Measurements from ENCODE around the gene LYPD1. TPM values are rescaled to one million over a fixed set of nuclear protein-coding genes. Genes with fewer than 3 reads are reported as not detected.

Gene LYPD1
- total and polyA plus RNA-seq, 7 donors = 0.03 to 0.47 (median 0.04) TPM; not detected in 4

DNA sequence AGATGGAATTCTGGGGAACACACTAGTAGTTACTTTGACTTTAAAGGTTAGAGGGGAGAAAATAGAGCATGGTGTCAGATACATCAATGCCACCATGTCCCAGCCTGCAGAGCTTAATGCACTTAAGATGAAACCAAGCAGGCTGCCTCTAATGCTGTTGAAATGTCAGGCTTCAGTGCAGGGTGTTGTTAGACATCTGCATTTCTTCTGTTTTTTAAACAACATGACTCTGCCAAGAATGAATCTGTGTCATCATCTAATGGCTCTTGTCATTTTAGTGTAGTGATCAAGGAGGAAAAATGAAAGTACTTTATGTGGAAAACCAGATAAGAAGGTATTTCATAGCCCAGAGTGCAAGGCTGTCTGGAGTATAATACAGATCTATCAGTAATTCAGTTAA, 29.9 kb downstream of the LYPD1 start:
- no peak for ATAC-seq

DNA sequence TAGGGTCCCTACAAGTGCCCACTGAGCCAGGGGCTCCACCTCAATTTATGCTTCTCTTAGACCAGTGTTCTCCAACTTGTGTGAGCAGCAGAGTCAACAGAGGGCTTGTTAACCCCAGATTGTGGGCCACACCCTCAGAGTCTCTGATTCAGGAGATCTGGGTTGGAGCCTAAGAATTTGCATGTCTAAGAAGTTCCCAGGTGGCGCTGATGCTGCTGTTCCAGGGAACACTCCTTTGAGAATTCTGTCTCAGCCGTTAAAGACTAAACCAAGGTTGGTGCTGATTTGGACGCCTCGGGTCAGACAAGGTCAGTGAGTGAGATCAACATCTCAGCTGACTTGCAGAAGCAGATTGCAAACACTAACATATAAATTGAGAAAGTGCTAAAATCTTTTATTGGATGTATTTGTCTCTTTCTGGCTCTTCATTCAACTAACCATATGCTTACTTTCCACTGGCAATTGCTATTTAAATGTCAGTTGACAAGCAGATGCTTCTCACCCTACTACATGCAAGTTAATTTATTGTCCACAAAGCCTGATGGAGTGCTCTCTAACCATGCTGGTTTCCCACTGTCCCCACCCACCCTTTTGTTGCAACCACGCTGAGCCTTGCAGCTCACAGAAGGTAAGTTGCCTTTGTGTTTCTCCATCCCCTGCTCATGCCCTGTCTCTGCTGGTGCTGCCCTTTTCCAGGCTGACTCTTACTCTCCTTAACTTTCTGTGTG, 31.5 kb downstream of the LYPD1 start:
- ATAC-seq (no peak), DNase-seq (no peak)
- no peak overlapping the region for H3K4me3 ChIP-seq
- TF ChIP-seq, protein P1, sequence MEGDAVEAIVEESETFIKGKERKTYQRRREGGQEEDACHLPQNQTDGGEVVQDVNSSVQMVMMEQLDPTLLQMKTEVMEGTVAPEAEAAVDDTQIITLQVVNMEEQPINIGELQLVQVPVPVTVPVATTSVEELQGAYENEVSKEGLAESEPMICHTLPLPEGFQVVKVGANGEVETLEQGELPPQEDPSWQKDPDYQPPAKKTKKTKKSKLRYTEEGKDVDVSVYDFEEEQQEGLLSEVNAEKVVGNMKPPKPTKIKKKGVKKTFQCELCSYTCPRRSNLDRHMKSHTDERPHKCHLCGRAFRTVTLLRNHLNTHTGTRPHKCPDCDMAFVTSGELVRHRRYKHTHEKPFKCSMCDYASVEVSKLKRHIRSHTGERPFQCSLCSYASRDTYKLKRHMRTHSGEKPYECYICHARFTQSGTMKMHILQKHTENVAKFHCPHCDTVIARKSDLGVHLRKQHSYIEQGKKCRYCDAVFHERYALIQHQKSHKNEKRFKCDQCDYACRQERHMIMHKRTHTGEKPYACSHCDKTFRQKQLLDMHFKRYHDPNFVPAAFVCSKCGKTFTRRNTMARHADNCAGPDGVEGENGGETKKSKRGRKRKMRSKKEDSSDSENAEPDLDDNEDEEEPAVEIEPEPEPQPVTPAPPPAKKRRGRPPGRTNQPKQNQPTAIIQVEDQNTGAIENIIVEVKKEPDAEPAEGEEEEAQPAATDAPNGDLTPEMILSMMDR (IDR thresholded peaks at IDR 0.05) = no peak
- intact Hi-C loops (cut with DNase I) = no loop called here
- H3K36me3 ChIP-seq (ENCODE audit: insufficient read depth in 1 of 2, low read depth in 1 of 2) = no peaks in the 10 kb centered on the region
- 73 to 79% (median 75%) methylated on average over 5 of the region's 5 CpGs for WGBS, 3 donors
- no peak overlapping the region for H3K27ac ChIP-seq
- H3K27me3 ChIP-seq (ENCODE audit: insufficient read depth in 3 of 3, low read length in 2 of 3) = no peaks in the 10 kb centered on the region
- no peaks in the 10 kb centered on the region for H3K4me1 ChIP-seq
- H3K9me3 ChIP-seq = no peaks in the 10 kb centered on the region

More for the DNA sequence above, 29.9 kb downstream of the LYPD1 start:
- Histone ChIP-seq H3K36me3 (ENCODE audit: insufficient read depth in 1 of 2, low read depth in 1 of 2) (no peaks in the 10 kb centered on the region), H3K4me3 (no peak overlapping the region), H3K27ac (no peak overlapping the region), H3K4me1 (no peaks in the 10 kb centered on the region), H3K27me3 (ENCODE audit: insufficient read depth in 3 of 3, low read length in 2 of 3) (no peaks in the 10 kb centered on the region), H3K9me3 (no peaks in the 10 kb centered on the region)
- DNase-seq = no peak
- TF ChIP-seq, protein P1 (IDR thresholded peaks at IDR 0.05) = no peak
- intact Hi-C loops (cut with DNase I) = loop anchor here in 1 of 2 donors (10.0 kb wide), 1 partner anchor 925 kb away; the partner anchor contains the start of gene NCKAP5

DNA sequence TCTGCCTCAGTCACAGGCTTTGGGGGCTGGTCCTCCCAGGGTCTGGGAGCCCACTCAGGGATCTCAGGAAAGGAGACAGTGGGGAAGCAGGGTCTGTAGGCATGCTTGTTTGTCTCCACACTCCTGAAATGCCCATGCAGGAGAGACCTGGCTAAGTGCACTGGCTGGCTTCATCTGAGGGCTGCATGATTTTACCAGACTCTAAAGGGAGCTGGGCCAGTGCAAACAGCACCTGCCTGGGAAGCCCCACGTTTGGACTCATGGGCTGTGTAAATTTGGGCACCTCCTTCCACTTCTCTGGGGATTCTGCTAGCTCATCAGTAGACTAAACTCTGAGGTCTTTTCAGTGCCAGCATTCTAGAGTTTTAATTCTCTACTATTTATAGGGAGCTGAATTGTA, 33.7 kb downstream of the LYPD1 start:
- intact Hi-C loops (cut with DNase I) = no loop called here
- Histone ChIP-seq H3K27ac (no peak overlapping the region), H3K27me3 (ENCODE audit: insufficient read depth in 3 of 3, low read length in 2 of 3) (no peaks in the 10 kb centered on the region), H3K9me3 (no peaks in the 10 kb centered on the region), H3K4me1 (no peaks in the 10 kb centered on the region), H3K4me3 (no peak overlapping the region), H3K36me3 (ENCODE audit: insufficient read depth in 1 of 2, low read depth in 1 of 2) (no peaks in the 10 kb centered on the region)
- ATAC-seq (no peak), DNase-seq (no peak)
- TF ChIP-seq, protein P1 (IDR thresholded peaks at IDR 0.05) = no peak
- 8 to 27% (median 18%) methylated on average over 1 of the region's 1 CpG for WGBS, 3 donors

DNA sequence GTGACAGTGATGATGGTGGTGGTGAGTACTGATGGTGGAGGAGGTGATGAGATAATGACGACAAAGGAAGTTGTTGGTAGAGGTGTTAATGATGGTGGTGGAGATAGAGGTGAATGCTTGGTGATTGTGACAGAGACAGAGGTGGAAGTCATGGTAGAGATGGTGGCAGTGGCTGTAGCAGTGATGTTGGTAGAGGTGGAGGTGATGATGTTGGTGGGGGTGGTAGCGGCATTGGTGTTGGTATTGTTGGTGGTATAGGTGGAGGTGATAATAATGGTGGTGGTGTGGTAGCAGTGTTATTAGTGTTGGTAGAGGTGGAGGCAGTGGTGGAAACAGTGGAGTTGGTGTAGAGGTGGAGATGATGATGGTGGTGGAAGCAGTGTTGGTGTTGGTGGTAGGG, 36.4 kb downstream of the LYPD1 start:
- 95 to 98% (median 96%) methylated on average over 2 of the region's 2 CpGs for WGBS, 3 donors
- H3K4me3 ChIP-seq = no peak overlapping the region
- ATAC-seq (no peak), DNase-seq (no peak)
- H3K9me3 ChIP-seq = no peaks in the 10 kb centered on the region
- TF ChIP-seq, protein P1 (IDR thresholded peaks at IDR 0.05) = no peak
- H3K27me3 ChIP-seq (ENCODE audit: insufficient read depth in 3 of 3, low read length in 2 of 3) = no peaks in the 10 kb centered on the region
- intact Hi-C loops (cut with DNase I) = no loop called here
- H3K27ac ChIP-seq = no peak overlapping the region
- H3K4me1 ChIP-seq = no peaks in the 10 kb centered on the region
- H3K36me3 ChIP-seq (ENCODE audit: insufficient read depth in 1 of 2, low read depth in 1 of 2) = no peaks in the 10 kb centered on the region

All from psoas muscle (tissue), 8 donors.